GM23338 (cell line): ENCODE data around the gene CHRNB4. TPM values are rescaled to one million over a fixed set of nuclear protein-coding genes. Genes with fewer than 3 reads are reported as not detected.

ENCODE experiments used
- CTCF ChIP-seq, 2 experiments: fragments of 200-600 bp in 1 of 2; sonication (generic) in 1 of 2; conservative IDR thresholded peaks; 2 replicates each; pipeline versions ENCODE4 v1.5.1 to v1.6.1; 2016 to 2017; ENCODE audit warnings: antibody characterized with exemption in 2 of 2, low read depth in 2 of 2, mild to moderate bottlenecking in 2 of 2, moderate library complexity in 1 of 2
- ETS1 ChIP-seq: IDR thresholded peaks from 2 replicates; pipeline ENCODE4 v1.6.1; 2016; ENCODE audit warnings: antibody characterized with exemption
- EZH2 ChIP-seq: fragments of 200-600 bp; sonication (generic); IDR thresholded peaks from one replicate; pipeline ENCODE4 v1.8.0; 2017; ENCODE audit warnings: antibody characterized with exemption, mild to moderate bottlenecking, low read depth; ENCODE audit not compliant: unreplicated experiment
- EZH2phosphoT487 ChIP-seq: fragments of 200-600 bp; sonication (generic); IDR thresholded peaks from one replicate; pipeline ENCODE4 v1.8.1; 2018; ENCODE audit warnings: antibody characterized with exemption; ENCODE audit not compliant: unreplicated experiment
- JUNB ChIP-seq: IDR thresholded peaks from one replicate; pipeline ENCODE4 v1.6.1; 2016; ENCODE audit warnings: antibody characterized with exemption; ENCODE audit not compliant: unreplicated experiment
- NANOG ChIP-seq: IDR thresholded peaks from 2 replicates; pipeline ENCODE4 v1.6.1; 2016; ENCODE audit warnings: antibody characterized with exemption, borderline replicate concordance
- POLR2AphosphoS5 ChIP-seq: IDR thresholded peaks from 2 replicates; pipeline ENCODE4 v1.6.1; 2016; ENCODE audit warnings: antibody characterized with exemption, low read depth
- ZNF331 ChIP-seq: fragments of 250-450 bp; sonication (Bioruptor Pico); IDR thresholded peaks from 2 replicates; pipeline ENCODE4 v1.5.0; 2020; ENCODE audit warnings: low read depth, mild to moderate bottlenecking, moderate library complexity
- ZNF462 ChIP-seq: fragments of 250-450 bp; sonication (Bioruptor Pico); IDR thresholded peaks from 2 replicates; pipeline ENCODE4 v1.5.0; 2020; ENCODE audit warnings: mild to moderate bottlenecking, moderate library complexity
- polyA plus RNA-seq: library from polyadenylated mRNA; unstranded; fragments of >200 nt; fragmentation: Nextera tagmentation; extraction: Ambion mirVana; gene quantifications from 2 replicates; pipeline ENCODE4 v1.2.1, GENCODE V29; 2016
- total RNA-seq: library from RNA; depleted of rRNA; stranded (reverse); fragments of >200 nt; shearing (Covaris generic); gene quantifications from 2 replicates; pipeline ENCODE4 v1.2.3, GENCODE V29; 2014

Gene CHRNB4
- total and polyA plus RNA-seq, 2 experiments from 2014 or later = 1.4 to 1.6 TPM

- TF ChIP-seq ZNF462 (CRISPR knock-in tag) = no peak
- no peak for TF ChIP-seq CTCF (conservative IDR thresholded peaks at IDR 0.05; ENCODE audit: low read depth in 2 of 2)
- no peak for TF ChIP-seq NANOG
- TF ChIP-seq POLR2AphosphoS5 = no peak
- TF ChIP-seq EZH2 = no peak
- TF ChIP-seq JUNB = no peak
- TF ChIP-seq ETS1 = no peak
- TF ChIP-seq EZH2phosphoT487 = no peak
- TF ChIP-seq ZNF331 = no peak
Observed at GRCh38 chr15:78689626-78690025, 48.6 kb upstream of the CHRNB4 start (continued).
